PC-3 (cell line): ENCODE measurements around the gene SOBP. TPM values are rescaled to one million over a fixed set of nuclear protein-coding genes. Genes with fewer than 3 reads are reported as not detected.

Experiments
- ATAC-seq: fragments of 200-7000 bp; cut with Tn5 transposase; 2 replicates; pipeline ENCODE4 v1.9.1; 2020; ENCODE audit warnings: mild to moderate bottlenecking, moderate library complexity
- BruUV-seq: library from RNA; stranded (reverse); fragments of 400-500 nt; replicated peaks from 2 replicates; lab custom pipeline; 2021; lab: Mats Ljungman, UMichigan
- CTCF ChIA-PET: fragments of 300-600 bp; sonication (Branson Sonifier 250); formaldehyde crosslinking; loops from one replicate; lab custom pipeline; 2022; ENCODE audit warnings: antibody characterized with exemption; lab: Charles Lee
- POLR2A ChIA-PET: fragments of 300-600 bp; sonication (Branson Sonifier 250); formaldehyde crosslinking; loops from one replicate; lab custom pipeline; 2022; ENCODE audit warnings: antibody characterized with exemption; ENCODE audit not compliant: unreplicated experiment; lab: Charles Lee
- DNase-seq: peaks from one replicate; pipeline ENCODE4 v3.0.0-alpha.2; 2015
- H2AFZ ChIP-seq: fragments of 300-600 bp; sonication (generic); 2 replicates; pipeline ENCODE4 v1.6.0; 2016; ENCODE audit warnings: antibody characterized with exemption, low read length
- H3F3A ChIP-seq: fragments of 300-600 bp; sonication (generic); one replicate; pipeline ENCODE4 v1.6.0; 2017; ENCODE audit warnings: antibody characterized with exemption, low read length, control low read depth, mild to moderate bottlenecking; ENCODE audit not compliant: unreplicated experiment
- H3K27ac ChIP-seq: fragments of 300-600 bp; sonication (generic); 2 replicates; pipeline ENCODE4 v1.5.1; 2016; ENCODE audit warnings: mild to moderate bottlenecking, low read length
- H3K27me3 ChIP-seq: fragments of 300-600 bp; sonication (generic); 2 replicates; pipeline ENCODE4 v1.6.1; 2016; ENCODE audit warnings: low read length, mixed read lengths
- H3K36me3 ChIP-seq: fragments of 300-600 bp; sonication (generic); 2 replicates; pipeline ENCODE4 v1.6.1; 2016; ENCODE audit warnings: low read depth, mixed run types, low read length, mixed read lengths
- H3K4me1 ChIP-seq: fragments of 300-600 bp; sonication (generic); 2 replicates; pipeline ENCODE4 v1.5.1; 2016; ENCODE audit warnings: low read length; ENCODE audit not compliant: insufficient read depth
- H3K4me2 ChIP-seq: fragments of 300-600 bp; sonication (generic); 2 replicates; pipeline ENCODE4 v1.6.0; 2016; ENCODE audit warnings: low read length
- H3K4me3 ChIP-seq: fragments of 300-600 bp; sonication (generic); 2 replicates; pipeline ENCODE4 v1.5.1; 2016; ENCODE audit warnings: mild to moderate bottlenecking, low read length, mixed read lengths
- H3K79me2 ChIP-seq: fragments of 300-600 bp; sonication (generic); 2 replicates; pipeline ENCODE4 v1.6.1; 2017; ENCODE audit warnings: low read length, mixed read lengths
- H3K9ac ChIP-seq: fragments of 300-600 bp; sonication (generic); 2 replicates; pipeline ENCODE4 v1.6.0; 2016; ENCODE audit warnings: mild to moderate bottlenecking, low read length
- H3K9me2 ChIP-seq: fragments of 300-600 bp; sonication (generic); replicated peaks from 2 replicates; pipeline ENCODE4 v1.6.1; 2016; ENCODE audit warnings: mixed run types, low read length, mixed read lengths
- H3K9me3 ChIP-seq: fragments of 300-600 bp; sonication (generic); 2 replicates; pipeline ENCODE4 v1.6.1; 2016; ENCODE audit warnings: low read length, mixed read lengths
- H4K20me1 ChIP-seq: fragments of 300-600 bp; sonication (generic); 2 replicates; pipeline ENCODE4 v1.6.1; 2016; ENCODE audit warnings: low read length, mixed read lengths
- CTCF ChIP-seq: fragments of 300-600 bp; sonication (generic); conservative IDR thresholded peaks from 2 replicates; pipeline ENCODE4 v1.5.1; 2017; ENCODE audit warnings: antibody characterized with exemption, low read depth, mild to moderate bottlenecking, low read length
- EZH2 ChIP-seq: fragments of 300-600 bp; sonication (generic); IDR thresholded peaks from one replicate; pipeline ENCODE4 v1.6.1; 2017; ENCODE audit warnings: antibody characterized with exemption, mild to moderate bottlenecking, low read length; ENCODE audit not compliant: unreplicated experiment
- EZH2phosphoT487 ChIP-seq: fragments of 300-600 bp; sonication (generic); IDR thresholded peaks from 2 replicates; pipeline ENCODE4 v1.6.1; 2018; ENCODE audit warnings: mild to moderate bottlenecking, antibody characterized with exemption, low read length, borderline replicate concordance
- intact Hi-C: fragments of 100-400 bp; cut with micrococcal nuclease; formaldehyde crosslinking; loops from 2 replicates; pipeline ENCODE4 v1.9.0; 2023
- total RNA-seq: library from RNA; depleted of rRNA; stranded (reverse); fragments of >200 nt; gene quantifications from 2 replicates; pipeline ENCODE4 v1.2.3, GENCODE V29; 2014

SOBP gene
- total RNA-seq, 1 experiment from 2014 or later: 0.15 TPM

- H3K9me2 ChIP-seq: no peaks in the 10 kb centered on the region
- ATAC-seq (no peak), DNase-seq (no peak)
- intact Hi-C loops: no loop called here
- TF ChIP-seq CTCF (no peak), EZH2 (no peak), EZH2phosphoT487 (no peak)
- peaks cover 35% of the 10 kb centered on the region for H3K4me1 ChIP-seq
- H3K79me2 ChIP-seq: no peaks in the 10 kb centered on the region
- no peak overlapping the region for H3K27ac ChIP-seq
- H3K27me3 ChIP-seq: no peaks in the 10 kb centered on the region
- ChIA-PET POLR2A (no interaction called here), CTCF (no interaction called here)
- H2AFZ ChIP-seq: no peak overlapping the region
- no peaks in the 10 kb centered on the region for H3K36me3 ChIP-seq
- H3K4me2 ChIP-seq: no peak overlapping the region
- no peaks in the 10 kb centered on the region for H3K9me3 ChIP-seq
- H3K9ac ChIP-seq: no peak overlapping the region
- no peak overlapping the region for H3K4me3 ChIP-seq
- BruUV-seq: no TSS peak
- H3F3A ChIP-seq: no peaks in the 10 kb centered on the region
- no peaks in the 10 kb centered on the region for H4K20me1 ChIP-seq
Observed at GRCh38 chr6:107663308-107663707, 173.4 kb downstream of the SOBP start.

- no TSS peak for BruUV-seq
- Histone ChIP-seq H2AFZ (no peak overlapping the region), H3K9me2 (no peaks in the 10 kb centered on the region), H3K27ac (no peak overlapping the region), H3K4me2 (peak overlapping the region; percentile 58), H3K79me2 (no peaks in the 10 kb centered on the region), H3K27me3 (no peaks in the 10 kb centered on the region), H3K9me3 (no peaks in the 10 kb centered on the region), H3K36me3 (no peaks in the 10 kb centered on the region), H4K20me1 (no peaks in the 10 kb centered on the region), H3K4me1 (peaks cover 22% of the 10 kb centered on the region), H3K9ac (no peak overlapping the region), H3K4me3 (no peak overlapping the region), H3F3A (no peaks in the 10 kb centered on the region)
- DNase-seq (peak; percentile 50), ATAC-seq (peak; percentile 9)
- POLR2A ChIA-PET: no interaction called here
- intact Hi-C loops: no loop called here
- CTCF ChIA-PET: interaction anchor here (0.7 kb wide), 1 partner anchor 206 kb away, joined by 3 read pairs; no protein-coding TSS in a partner anchor
- TF ChIP-seq EZH2phosphoT487: no peak
- no peak for TF ChIP-seq EZH2
- no peak for TF ChIP-seq CTCF
Observed at GRCh38 chr6:107665382-107665781, 175.5 kb downstream of the SOBP start.

GRCh38 chr6:107666084-107666980 lies 176.4 kb downstream of the SOBP start:
- TF ChIP-seq CTCF (no peak), EZH2phosphoT487 (no peak), EZH2 (no peak)
- ChIA-PET POLR2A (no interaction called here), CTCF (interaction anchor here (0.7 kb wide), 1 partner anchor 207 kb away, joined by 3 read pairs; no protein-coding TSS in a partner anchor)
- peaks cover 22% of the 10 kb centered on the region for H3K4me1 ChIP-seq
- no peaks in the 10 kb centered on the region for H3K9me3 ChIP-seq
- no peaks in the 10 kb centered on the region for H3K79me2 ChIP-seq
- BruUV-seq: no TSS peak
- no peaks in the 10 kb centered on the region for H3F3A ChIP-seq
- H3K9me2 ChIP-seq: no peaks in the 10 kb centered on the region
- peak overlapping the region; percentile 52 for H3K27ac ChIP-seq
- H3K9ac ChIP-seq: no peak overlapping the region
- ATAC-seq (peak; percentile 89), DNase-seq (peak; percentile 78)
- H4K20me1 ChIP-seq: no peaks in the 10 kb centered on the region
- peak overlapping the region; percentile 58 for H3K4me2 ChIP-seq
- H3K27me3 ChIP-seq: no peaks in the 10 kb centered on the region
- intact Hi-C loops: no loop called here
- H3K4me3 ChIP-seq: peak overlapping the region; percentile 22; the same call in 1 of the 2 replicates
- peak overlapping the region; percentile 75 for H2AFZ ChIP-seq
- no peaks in the 10 kb centered on the region for H3K36me3 ChIP-seq
